ENCODE data around the gene GFOD1.

Gene GFOD1

DNA sequence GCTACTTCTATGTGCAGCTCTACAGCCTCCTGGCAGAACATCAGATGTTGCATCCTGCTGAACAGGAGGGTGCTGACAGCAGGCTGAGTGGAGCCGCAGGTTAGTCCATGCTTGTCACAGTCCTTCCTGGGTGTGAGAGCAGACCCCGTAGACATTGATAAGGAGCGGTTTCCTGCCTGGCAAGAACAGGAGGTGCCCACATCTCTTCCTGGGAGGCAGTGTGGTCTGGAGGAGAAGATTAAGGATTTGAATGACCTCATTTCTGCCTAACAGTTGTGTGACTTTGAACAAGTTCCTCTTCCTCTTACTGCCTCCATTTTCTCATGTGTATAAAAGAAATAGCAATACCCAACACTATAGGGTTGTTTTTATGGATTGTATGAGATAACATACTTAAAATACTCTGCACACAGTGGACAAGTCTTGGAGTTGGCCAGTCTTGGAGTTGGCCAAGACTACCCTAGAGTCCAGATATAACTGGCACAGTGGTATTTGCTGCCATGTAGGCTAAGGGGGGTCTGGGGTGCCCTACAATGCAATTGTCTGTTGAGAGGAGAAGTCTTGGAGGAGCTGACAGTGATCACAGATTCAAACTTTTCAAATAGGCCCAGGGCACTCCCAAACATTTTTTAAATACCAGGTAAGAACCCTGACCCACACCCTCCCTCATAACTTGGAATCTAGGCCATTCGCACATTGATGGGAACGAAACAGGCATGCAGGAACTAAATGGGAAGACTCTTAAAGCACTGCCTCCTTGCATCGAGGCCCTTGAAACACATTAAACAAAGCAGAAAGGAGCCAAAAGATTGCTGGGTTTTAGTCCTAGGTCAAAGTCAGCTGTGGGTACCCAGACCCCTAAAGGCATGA is 126.5 kb downstream of the GFOD1 start:
- in situ Hi-C loops (cut with MboI; ENCODE audit: low sequenced_read_pairs), result no loop called here

DNA sequence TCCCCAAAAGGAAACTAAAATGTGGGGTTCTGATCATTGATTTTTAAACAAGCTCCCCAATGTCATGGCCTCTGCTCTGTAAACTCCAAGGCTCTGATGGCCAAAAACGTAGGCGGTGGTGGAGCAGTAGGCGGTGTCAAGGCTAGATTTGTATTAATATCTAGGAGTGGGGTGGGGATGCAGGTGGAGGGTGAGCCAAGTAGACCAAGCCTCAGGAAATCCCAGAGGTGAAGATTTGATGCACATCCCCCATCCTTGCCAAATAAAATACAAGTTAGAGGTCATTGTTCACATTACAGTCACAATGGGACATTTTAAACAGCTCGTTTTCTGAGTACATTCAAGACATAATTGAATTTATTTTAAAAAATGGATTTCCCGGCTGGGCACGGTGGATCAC is 128.1 kb downstream of the GFOD1 start:
- in situ Hi-C loops (cut with MboI; ENCODE audit: low sequenced_read_pairs), result no loop called here

DNA sequence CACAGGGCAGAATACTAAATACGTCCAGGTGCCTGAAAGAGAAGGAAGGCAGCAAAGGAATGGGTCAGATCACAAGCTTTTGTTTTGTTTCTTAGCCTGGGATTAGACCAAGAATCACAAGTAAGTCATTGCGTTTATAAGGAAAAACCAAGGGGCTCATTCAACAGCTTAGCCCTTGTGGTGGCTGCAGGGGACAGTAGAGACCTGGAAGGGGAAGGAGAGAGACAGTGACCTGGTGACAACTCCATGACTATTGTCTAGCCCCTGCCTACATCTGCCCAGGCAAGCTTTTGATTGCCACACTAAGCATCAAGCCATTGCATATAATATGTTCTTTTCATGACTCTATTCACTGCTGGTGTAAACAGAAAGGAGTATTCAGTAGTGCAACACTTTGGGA is 128.9 kb downstream of the GFOD1 start:
- in situ Hi-C loops (cut with MboI; ENCODE audit: low sequenced_read_pairs), result no loop called here

DNA sequence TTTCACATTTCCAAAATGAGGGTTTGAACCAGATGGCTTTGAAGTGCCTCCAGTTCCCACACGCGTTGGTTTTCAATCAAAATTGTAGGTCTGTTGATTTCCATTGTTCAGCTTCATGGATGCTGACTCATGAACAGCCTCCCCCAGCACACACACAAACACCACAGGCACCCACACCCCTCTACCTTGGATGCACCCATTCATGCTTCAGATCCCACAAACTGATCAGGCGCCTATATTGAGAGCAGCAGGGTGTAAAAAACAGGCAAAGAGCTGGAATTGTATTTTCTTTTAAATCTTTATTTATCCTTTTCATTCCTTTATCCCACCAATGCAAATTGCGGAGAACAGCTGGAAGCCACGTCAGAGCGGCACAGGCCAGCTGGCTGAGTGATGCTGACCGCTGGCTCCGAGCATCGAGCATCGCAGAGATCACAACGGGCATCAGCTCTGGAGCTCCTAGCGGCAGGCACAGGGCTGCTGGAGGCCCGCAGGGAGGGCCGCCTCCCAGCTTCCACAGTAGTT is 129.8 kb downstream of the GFOD1 start:
- in situ Hi-C loops (cut with MboI; ENCODE audit: low sequenced_read_pairs), result no loop called here

DNA sequence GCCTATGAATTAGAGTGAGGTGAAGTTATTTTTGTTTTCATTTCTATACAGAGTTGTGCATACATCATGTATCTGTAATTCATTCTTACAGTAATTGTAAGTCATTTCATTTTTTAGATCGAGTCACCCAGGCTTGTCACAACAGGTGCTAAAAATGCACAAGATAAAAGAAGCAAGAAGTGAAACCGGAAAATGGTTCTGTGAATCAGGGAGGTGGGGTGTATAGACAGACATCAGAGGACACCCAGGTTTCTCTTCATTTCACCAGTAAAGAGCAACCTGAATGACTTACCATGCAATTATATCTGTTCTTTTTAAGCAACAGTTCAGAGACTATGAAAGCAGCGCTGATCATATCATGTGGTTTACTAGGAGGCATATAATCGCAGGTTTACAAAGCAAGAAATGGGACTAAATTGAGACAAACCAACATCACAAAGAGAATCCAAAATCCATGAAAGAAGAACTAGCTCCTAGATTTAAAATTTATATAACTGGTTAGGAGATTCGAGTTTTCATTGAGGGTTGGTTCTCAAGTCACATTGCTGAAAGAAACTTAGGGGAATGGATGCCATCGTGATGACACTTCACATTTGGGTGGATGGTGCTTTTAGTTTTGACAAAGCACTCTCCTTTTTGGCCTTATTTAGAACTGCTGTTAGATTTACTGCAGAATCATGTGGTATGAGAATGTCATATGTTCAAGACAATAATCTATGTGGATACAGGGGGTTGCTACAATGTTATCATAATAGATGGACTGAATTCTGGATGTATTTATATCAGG is 131.2 kb downstream of the GFOD1 start:
- in situ Hi-C loops (cut with MboI; ENCODE audit: low sequenced_read_pairs), result no loop called here

DNA sequence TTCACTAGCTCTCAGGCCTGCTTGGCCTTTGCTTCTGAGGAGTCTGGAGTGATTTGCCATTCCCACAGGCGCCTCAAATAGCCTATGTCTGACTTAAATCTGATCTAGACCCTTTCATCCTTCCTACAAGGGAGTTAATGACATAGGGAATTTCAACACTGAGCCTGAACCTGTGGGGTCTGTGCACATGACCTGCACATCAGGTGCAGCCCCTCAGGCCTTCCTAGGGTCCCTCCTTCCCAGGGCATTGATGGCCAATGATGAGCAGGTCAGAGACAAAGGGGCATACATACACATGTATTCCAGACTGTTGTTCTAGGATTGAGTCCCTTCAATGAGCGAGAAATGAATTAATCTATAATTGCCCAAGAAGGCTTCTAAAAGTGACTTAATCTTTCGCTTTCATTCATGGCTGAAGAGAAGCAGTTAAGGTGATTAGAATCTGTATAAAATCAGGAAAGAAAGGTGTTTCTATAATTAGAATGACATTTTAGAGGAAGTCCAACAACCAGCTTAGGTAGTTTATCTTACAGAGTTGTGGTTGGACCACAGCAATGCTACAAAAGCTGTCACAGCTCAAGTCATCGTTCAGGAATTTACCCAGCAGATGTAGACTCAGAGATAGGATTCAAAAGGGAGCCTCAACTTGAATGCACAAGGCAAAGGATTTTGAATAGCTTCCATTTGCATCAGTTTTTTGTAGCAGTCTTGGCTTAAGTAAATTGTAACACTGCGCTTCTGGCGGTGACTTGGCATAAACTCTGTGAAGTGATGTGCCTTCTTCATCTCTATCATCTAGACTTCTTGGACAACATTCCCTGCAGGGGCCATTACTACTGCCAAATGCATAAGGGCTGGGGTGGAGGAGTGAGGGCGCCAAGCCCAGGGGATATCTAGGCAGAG is 132.1 kb downstream of the GFOD1 start:
- in situ Hi-C loops (cut with MboI; ENCODE audit: low sequenced_read_pairs), result no loop called here

DNA sequence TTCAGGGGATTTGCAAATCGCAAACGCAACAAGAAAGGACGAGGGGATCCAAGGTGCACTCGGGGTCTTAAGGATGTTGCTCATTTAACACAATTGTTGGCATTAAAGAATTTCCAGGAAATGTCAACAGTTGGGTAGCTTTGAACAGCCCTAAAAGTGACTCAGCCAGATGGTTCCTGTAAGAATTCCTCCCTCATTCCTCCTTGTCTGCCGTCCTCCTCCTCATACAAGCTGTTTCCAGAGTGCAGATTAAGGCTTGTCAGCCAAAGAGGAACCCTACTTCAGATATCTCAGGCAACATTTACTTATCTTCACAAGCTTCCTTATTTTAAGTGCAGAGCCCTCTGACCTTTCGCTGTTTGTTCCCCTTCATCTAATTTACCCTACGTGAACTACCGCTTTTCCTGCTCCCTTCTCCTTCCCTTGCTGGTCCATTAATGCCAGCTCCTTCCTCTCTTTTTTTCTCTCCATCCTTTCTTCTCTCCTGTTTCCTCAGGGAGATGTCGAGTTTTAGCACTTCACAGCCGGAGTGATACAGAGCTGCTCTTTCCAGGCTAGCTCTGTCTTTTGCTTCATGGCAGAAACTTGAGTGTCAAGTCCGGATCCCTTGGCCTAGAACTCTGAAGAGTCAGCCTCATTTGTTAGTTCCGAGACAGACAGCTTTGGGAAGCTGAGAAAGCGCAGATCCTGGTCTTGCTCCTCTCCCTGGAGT is 132.9 kb downstream of the GFOD1 start:
- in situ Hi-C loops (cut with MboI; ENCODE audit: low sequenced_read_pairs), result no loop called here

DNA sequence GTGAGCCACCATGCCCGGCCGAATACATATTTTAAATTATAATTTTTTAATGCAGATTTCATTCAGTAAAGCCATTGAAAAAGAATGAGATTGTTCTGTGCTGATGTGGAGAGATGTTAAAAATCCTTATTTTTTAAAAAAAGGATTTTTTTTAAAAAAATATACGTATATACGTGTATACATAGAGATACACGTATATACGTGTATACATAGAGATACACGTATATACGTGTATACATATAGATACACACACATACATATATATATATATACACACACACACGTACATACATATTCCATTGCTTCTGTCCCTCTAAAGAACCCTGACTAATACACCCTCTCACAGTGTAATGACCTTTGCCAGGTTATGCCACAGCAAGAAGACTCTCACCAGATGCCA is 135.2 kb downstream of the GFOD1 start:
- in situ Hi-C loops (cut with MboI; ENCODE audit: low sequenced_read_pairs), result no loop called here

DNA sequence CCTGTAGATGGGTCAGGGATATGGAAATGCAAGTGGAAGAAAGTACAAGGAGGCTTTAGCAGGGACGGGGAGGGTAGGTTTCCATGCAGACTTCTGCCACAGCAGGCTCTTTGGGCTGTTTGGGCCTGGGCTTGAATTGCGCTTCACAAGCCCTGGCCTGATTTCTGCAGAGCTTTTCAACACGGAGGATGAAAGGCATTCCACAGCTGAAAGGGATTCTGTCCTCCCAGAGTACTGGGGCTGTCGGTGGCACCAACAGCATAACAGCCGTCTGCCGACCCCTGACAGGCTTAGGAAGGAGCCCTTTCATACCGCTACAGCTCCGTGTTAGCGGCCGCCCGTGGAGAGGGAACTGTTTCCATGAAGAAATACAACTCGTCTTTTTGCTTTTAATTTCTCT is 136.1 kb downstream of the GFOD1 start:
- in situ Hi-C loops (cut with MboI; ENCODE audit: low sequenced_read_pairs), result no loop called here

DNA sequence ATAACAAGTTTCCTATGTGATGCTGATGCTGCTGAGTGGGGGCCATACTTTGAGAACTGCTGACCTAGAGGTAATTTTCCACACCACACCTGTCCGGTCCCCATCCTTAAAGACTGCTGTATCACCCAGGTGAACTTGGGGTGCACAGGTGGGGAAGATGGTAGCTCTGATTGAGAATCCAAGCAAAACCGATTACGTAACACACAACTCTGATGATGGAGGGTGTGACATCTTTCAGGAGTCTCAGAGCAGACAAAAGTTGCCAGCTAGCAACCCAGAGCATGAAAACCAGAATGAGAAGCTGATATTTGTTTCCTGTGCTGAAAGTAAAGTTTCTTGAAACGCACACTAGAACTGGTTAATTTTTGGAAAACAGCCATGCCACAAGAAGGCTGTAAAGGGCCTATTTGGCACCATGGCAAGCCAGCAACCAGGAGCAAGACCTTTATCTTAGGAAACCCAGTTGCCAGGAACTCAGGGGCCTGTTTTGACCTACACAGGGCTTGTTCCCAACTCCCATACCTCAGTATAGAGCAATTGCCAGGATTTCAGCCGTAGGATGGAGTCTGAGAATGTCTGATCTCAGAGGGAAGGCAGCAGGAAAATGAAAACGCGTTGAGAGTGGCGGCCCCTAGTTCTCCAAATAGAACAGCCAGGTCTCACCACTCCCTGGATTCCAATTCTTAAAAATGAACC is 137.4 kb downstream of the GFOD1 start:
- in situ Hi-C loops (cut with MboI; ENCODE audit: low sequenced_read_pairs), result no loop called here

DNA sequence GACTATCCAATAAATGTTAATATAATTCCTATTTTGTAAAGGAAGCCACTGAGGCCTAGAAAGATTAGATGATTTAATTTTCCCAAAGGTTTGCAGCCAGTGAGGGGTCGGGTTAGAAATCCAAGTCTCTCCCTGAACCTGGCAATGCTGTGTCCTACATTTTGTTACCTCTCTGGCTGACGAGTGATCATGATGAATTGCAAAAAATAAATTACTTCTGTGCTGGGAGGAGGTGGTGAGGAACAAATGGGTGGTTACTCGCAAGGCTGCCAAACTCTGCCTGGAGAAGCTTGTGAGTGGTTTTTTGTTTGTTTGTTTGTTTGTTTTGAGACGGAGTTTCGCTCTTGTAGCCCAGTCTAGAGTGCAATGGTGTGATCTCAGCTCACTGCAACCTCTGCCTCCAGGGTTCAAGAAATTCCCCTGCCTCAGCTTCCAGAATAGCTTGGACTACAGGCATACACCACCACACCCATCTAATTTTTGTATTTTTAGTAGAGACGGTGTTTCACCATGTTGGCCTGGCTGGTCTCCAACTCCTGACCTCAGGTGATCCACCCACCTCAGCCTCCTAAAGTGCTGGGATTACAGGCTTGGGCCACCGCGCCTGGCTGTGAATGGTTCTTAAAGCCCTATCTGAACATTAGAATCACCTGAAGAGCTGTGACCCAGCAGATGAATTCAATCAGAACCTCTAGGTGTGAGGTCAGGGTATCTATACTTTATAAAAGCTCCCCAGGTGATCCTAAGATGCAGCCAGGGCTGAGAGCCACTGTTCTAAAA is 138.9 kb downstream of the GFOD1 start:
- in situ Hi-C loops (cut with MboI; ENCODE audit: low sequenced_read_pairs), result no loop called here

DNA sequence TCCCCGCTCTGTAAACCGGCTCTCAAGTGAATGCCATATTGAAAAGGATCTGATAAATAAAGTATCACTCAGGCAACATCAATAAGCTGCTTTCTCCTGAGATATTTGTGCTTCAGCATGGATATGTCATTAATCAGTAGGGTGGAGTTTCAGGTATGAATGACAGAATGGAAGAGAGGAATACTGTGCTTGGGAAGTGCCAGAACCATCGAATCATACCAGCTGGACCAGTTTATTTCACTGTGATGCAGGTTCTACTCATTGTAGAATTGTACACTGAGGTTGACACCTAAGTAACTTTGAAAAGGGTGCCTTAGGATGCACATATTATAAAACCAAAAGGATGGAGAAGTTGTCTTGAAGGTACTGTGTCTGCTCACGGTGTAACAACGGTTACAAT is 141.2 kb downstream of the GFOD1 start:
- in situ Hi-C loops (cut with MboI; ENCODE audit: low sequenced_read_pairs), result no loop called here

DNA sequence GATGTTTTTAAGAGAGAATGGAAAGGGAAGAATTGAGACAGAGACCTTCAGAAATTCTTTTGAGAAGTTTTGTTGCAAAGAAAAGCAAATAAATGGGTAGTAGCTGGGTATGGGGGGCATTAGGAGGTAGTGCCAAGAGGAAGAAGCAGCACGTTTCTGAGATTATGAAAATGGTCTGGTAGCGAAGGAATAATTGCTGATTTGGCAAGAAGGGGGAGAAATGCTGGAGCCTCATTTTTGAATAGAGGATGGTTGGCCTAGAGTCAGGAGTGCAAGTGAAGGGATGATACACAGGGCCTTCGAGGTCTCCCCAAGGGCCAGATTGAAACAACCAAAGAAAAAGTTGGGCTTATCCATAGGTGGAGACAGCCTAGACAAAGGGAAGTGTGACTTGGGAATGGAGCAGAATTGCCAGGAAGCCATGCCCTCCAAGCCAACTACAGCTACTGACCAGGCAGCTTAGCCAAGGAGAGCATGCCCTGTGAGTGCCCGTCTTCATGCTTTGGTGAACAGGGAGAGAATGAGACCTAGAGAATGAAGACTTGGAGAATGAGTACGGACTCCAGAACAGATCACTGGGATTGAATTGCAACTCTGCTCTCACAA is 144.9 kb downstream of the GFOD1 start:
- in situ Hi-C loops (cut with MboI; ENCODE audit: low sequenced_read_pairs), result no loop called here

DNA sequence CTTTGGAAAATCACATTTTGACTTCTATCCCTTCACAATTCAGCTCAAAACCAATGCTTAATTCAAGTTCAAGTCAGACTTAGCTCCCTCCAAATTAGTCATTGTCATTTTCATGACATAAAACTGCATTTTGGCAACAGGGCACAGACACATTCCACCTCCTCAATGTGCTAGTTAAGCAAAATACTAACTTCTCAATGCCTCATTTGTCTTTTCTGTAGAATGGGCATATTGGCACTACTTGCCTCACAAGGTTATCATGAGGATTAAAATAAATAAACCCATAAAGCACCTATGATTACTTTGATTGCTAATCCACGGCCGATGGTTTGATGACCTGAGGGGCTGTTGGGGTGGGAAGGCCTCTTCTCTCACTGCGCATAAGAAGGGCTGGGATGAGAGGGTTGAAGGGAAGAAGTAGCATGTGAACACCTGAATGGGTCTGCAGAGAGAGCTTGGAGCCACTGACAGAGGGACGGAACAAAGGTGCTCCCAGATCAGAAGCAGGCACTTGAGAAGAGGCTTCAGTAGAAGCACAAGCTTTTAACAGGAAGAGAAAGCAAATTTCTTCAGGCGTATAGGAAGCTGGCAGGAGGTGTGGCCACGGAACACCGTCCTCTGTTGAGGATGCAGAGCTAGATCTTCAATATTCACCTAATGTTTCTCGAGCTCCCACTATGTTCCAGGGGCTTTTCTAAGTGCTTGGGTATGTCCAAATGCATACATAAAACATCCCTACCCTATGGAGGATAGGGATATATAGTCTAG is 147.4 kb downstream of the GFOD1 start:
- in situ Hi-C loops (cut with MboI; ENCODE audit: low sequenced_read_pairs), result no loop called here

DNA sequence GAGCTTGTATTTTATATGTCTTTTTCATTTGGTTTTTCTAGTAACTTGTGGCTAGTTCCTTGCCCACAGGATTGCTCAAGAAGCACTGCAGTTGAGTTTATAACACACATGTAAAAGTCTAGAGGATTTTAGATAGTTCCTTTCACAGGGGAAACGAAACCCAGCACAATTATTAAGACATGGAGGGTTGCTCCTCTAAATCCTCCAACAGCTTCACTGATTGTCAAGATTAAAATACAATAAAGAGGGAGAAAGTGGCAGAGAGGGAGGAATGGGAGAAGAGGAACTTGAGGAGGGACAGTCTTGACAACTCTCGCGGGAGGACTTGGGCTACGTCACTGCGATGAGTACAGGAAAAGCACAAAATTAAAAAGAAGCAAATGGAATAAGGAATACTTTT is 149.4 kb downstream of the GFOD1 start:
- in situ Hi-C loops (cut with MboI; ENCODE audit: low sequenced_read_pairs), result no loop called here

DNA sequence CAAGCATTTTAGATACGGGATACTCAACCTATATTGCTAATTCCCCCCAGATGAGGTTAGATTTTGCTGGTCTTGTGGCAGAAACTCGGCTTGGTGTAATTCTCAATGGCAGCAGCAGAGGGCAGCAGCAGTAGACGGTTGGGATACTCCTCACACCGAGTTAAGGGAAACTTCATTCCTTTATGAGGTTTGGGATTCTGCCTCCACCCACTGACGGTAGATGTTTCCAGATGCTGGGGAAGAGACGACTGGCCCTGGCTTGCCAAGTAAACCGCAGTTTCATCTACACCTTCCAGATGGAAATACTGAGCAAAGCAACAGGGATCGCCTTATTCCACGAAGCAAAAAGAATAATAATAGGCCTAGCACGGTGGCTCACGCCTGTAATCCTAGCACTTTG is 150.8 kb downstream of the GFOD1 start:
- in situ Hi-C loops (cut with MboI; ENCODE audit: low sequenced_read_pairs), result no loop called here

DNA sequence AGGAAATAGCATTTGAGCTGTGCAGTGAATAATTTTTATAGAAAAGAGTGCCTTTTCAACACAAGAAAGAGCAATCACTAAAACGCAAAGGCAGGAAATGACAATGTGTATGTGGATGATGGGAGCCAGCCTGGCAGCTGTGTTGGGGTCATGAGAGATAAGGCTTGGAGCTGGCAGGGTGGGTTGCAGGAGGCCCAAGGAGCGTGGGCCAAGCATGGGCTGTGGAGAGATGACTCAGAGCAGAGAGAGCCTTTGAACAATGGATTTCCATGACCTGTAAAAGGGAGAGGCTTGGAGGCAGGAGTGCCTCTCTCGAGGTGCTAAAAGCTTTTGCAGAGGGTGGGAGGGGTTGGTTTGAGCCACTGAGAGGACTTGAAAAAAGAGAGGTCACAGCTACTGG is 152.4 kb downstream of the GFOD1 start:
- in situ Hi-C loops (cut with MboI; ENCODE audit: low sequenced_read_pairs), result no loop called here

DNA sequence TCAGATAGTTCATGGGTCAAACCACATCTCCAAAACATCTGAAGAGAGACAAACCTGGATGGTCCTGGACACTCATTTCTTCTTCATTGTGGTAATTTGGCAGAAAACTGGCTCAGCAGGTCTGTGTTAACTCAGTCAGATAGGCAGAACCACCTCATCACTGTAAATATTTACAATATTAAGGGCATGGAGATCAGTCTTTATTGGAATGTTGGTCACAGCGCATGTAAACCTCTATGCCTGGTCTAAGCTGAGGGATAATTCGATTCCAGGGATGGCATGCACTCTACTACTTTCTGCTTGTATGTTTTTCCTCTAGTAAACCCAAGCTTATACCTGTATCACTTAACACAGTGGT is 155.1 kb downstream of the GFOD1 start:
- in situ Hi-C loops (cut with MboI; ENCODE audit: low sequenced_read_pairs), result no loop called here

Measured in hTERT RPE-1 (cell line).